ENCODE measurements around the gene PID1.

The PID1 gene

GRCh38 chr2:229273723-229274338 lies 2.7 kb upstream of the PID1 start:
- DNase-seq (ENCODE audit: extremely low read depth, low read depth): peak; percentile 67
- TF ChIP-seq CTCF (IDR thresholded peaks at IDR 0.05; ENCODE audit: low read depth, low read length): peak; percentile 93

DNA sequence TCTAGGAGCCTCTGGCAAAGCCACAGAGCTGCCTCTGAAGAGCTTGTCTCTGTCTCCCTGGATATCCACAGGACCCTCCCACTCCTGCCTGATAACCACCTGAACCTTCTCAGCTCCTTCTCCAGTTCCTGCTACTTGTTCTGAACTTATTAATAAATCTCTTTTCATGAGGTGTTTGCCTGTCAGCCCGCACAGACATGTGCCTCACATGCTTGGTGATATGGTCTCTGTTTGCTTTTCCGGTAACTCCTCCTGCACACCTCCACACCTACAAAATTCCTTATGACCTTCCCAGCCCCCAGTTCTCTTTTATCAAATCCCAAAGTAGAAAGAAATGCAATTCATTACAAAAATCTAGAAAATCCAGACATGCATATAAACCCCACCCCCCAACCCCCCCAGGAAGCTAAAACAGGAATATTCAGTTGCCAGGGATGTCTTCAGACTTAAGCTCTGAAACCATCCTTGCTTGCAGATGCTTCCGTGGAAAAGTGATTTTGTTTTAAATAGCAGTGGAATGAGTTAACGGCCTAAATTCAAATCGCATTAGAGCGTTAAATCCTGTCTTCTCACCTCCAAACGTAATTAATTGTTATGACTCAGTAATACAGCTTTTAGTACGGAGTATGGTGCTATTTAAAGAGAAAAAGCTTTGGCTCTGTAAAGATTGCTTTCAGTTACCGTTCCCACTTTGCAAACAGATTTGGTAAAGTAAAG lies 2.1 kb upstream of the PID1 start:
- no peak for DNase-seq (ENCODE audit: extremely low read depth, low read depth)

DNA sequence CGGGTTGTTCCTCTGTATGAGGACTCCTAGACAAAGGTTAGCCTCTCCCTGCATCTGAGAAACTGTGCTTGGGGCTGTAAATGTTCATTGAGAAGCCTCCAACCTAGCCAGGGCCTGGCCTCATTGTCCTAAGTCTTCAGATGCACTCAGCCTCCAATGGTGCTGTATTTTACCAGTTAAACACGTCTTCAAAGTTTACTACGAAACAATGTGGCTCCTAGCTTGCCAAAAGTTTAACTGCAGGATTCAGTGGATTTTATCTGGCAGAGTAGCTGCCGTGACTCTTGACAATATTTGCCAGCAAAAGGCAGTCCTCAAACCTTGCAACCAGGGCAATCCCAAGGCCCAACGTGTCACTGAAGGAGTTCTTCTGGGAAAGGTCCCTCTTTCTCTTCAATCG lies 1.1 kb downstream of the PID1 start:
- no peak; the same call in 1 of the 2 replicates for TF ChIP-seq CTCF (IDR thresholded peaks at IDR 0.05; ENCODE audit: low read depth, low read length)
- no peak for DNase-seq (ENCODE audit: extremely low read depth, low read depth)

More for the DNA sequence above, 2.1 kb upstream of the PID1 start:
- TF ChIP-seq CTCF (IDR thresholded peaks at IDR 0.05; ENCODE audit: low read depth, low read length): no peak

GRCh38 chr2:229269146-229269545 lies 1.9 kb downstream of the PID1 start:
- TF ChIP-seq CTCF (IDR thresholded peaks at IDR 0.05; ENCODE audit: low read depth, low read length): no peak

GRCh38 chr2:229268626-229269025 lies 2.5 kb downstream of the PID1 start:
- no peak for DNase-seq (ENCODE audit: extremely low read depth, low read depth)
- no peak for TF ChIP-seq CTCF (IDR thresholded peaks at IDR 0.05; ENCODE audit: low read depth, low read length)

More at GRCh38 chr2:229269146-229269545, 1.9 kb downstream of the PID1 start:
- no peak for DNase-seq (ENCODE audit: extremely low read depth, low read depth)

DNA sequence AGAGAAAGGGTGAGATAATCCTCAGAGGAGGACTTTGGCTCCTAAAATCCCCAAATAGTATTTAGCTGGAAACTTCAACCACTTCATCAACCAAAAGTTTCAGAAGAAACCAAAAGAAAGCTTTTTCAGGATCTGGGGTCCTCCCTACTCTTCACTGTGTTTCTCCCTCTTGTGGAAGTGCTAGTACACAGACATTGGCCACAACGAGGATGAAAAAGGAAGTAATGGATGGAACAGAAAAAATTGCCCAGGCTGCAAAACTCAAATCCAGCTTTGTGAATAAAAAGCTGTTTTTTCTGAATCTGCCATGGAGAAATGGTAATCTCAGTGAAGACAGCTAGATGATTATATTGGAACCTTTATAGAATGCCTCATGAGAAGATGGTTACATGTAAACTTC lies 4.0 kb downstream of the PID1 start:
- DNase-seq (ENCODE audit: extremely low read depth, low read depth): no peak
- peak; percentile 25 for TF ChIP-seq CTCF (IDR thresholded peaks at IDR 0.05; ENCODE audit: low read depth, low read length)

- DNase-seq (ENCODE audit: extremely low read depth, low read depth): no peak
- no peak for TF ChIP-seq CTCF (IDR thresholded peaks at IDR 0.05; ENCODE audit: low read depth, low read length)
These were observed 5.4 kb downstream of the PID1 start for GRCh38 chr2:229265727-229266126.
